CD14-positive monocyte (primary cell): ENCODE results near the gene RDH12. TPM values are rescaled to one million over a fixed set of nuclear protein-coding genes. Genes with fewer than 3 reads are reported as not detected.

ENCODE experiments used
- DNase-seq, 3 donors: peaks; one replicate each; pipeline ENCODE4 v3.0.0-alpha.2; 2011 to 2022
- H2AFZ ChIP-seq: 2 replicates; pipeline ENCODE4 v1.6.0; 2012; ENCODE audit warnings: mild to moderate bottlenecking, low read depth, low read length, inconsistent platforms; ENCODE audit not compliant: insufficient read depth, poor library complexity, severe bottlenecking
- H3K27ac ChIP-seq, 2 donors: 1 replicate in 1 of 2; 2 replicates in 1 of 2; pipeline ENCODE4 v1.5.1; 2012 to 2013; ENCODE audit warnings: low read length in 2 of 2, control low read depth in 1 of 2, inconsistent platforms in 1 of 2, low read depth in 1 of 2, mild to moderate bottlenecking in 1 of 2
- H3K27me3 ChIP-seq, 2 donors: one replicate each; pipeline versions ENCODE4 v1.6.0 to v1.6.1; 2011 to 2013; ENCODE audit warnings: low read length in 2 of 2; ENCODE audit not compliant: control insufficient read depth in 2 of 2, insufficient read depth in 2 of 2
- H3K36me3 ChIP-seq, 2 donors: replicated peaks in 1 of 2; 1 replicate in 1 of 2; 2 replicates in 1 of 2; pipeline versions ENCODE4 v1.5.1 to v1.6.1; 2012 to 2013; ENCODE audit warnings: low read length in 2 of 2, control low read depth in 1 of 2, inconsistent platforms in 1 of 2, mild to moderate bottlenecking in 1 of 2; ENCODE audit not compliant: insufficient read depth in 2 of 2, control insufficient read depth in 1 of 2
- H3K4me1 ChIP-seq, 2 donors: 1 replicate in 1 of 2; 2 replicates in 1 of 2; pipeline versions ENCODE4 v1.5.1 to v1.6.1; 2012 to 2013; ENCODE audit warnings: low read length in 2 of 2, control low read depth in 1 of 2, inconsistent platforms in 1 of 2, mild to moderate bottlenecking in 1 of 2, moderate library complexity in 1 of 2; ENCODE audit not compliant: insufficient read depth in 2 of 2, control insufficient read depth in 1 of 2
- H3K4me2 ChIP-seq: replicated peaks from 2 replicates; pipeline ENCODE3; 2012; ENCODE audit warnings: low read length, moderate library complexity, mild to moderate bottlenecking; ENCODE audit not compliant: poor library complexity, severe bottlenecking; ENCODE audit errors: extremely low read depth
- H3K4me3 ChIP-seq, 3 experiments: fragments of 200-600 bp in 1 of 3; sonication (generic) in 1 of 3; replicated peaks in 1 of 3; 1 replicate in 2 of 3; 2 replicates in 1 of 3; pipeline ENCODE4 v1.5.1; 2011 to 2013; ENCODE audit warnings: low read length in 3 of 3, mild to moderate bottlenecking in 3 of 3, control low read depth in 2 of 3, low read depth in 2 of 3, inconsistent platforms in 1 of 3, moderate library complexity in 1 of 3
- H3K79me2 ChIP-seq: 2 replicates; pipeline ENCODE4 v1.6.0; 2012; ENCODE audit warnings: mild to moderate bottlenecking, control low read depth, inconsistent platforms, low read length, moderate library complexity; ENCODE audit not compliant: insufficient read depth
- H3K9ac ChIP-seq: 2 replicates; pipeline ENCODE4 v1.6.0; 2017; ENCODE audit warnings: low read length, mild to moderate bottlenecking; ENCODE audit not compliant: insufficient read depth, poor library complexity, severe bottlenecking
- H3K9me3 ChIP-seq, 2 donors: replicated peaks in 1 of 2; 1 replicate in 1 of 2; 2 replicates in 1 of 2; pipeline versions ENCODE4 v1.5.1 to v1.6.1; 2012 to 2013; ENCODE audit warnings: low read length in 2 of 2, control low read depth in 1 of 2; ENCODE audit not compliant: control insufficient read depth in 1 of 2, insufficient read depth in 1 of 2
- H4K20me1 ChIP-seq: 2 replicates; pipeline ENCODE4 v1.6.0; 2012; ENCODE audit warnings: mild to moderate bottlenecking, low read length, control low read depth, moderate library complexity; ENCODE audit not compliant: insufficient read depth
- H3K27ac Mint-ChIP-seq, 7 donors: one replicate each; pipeline ENCODE4 v1.8.0; 2020; ENCODE audit warnings: mild to moderate bottlenecking in 7 of 7, mixed read lengths in 7 of 7, moderate library complexity in 6 of 7, inconsistent platforms in 2 of 7
- H3K27me3 Mint-ChIP-seq, 3 donors: one replicate each; pipeline ENCODE4 v1.8.0; 2021 to 2022; ENCODE audit warnings: low read depth in 3 of 3, mild to moderate bottlenecking in 3 of 3, mixed read lengths in 3 of 3, moderate library complexity in 3 of 3, inconsistent platforms in 1 of 3
- H3K36me3 Mint-ChIP-seq, 2 donors: one replicate each; pipeline ENCODE4 v1.8.0; 2020; ENCODE audit warnings: mixed read lengths in 2 of 2, inconsistent platforms in 1 of 2, mild to moderate bottlenecking in 1 of 2
- H3K4me1 Mint-ChIP-seq: one replicate; pipeline ENCODE4 v1.8.0; 2020; ENCODE audit warnings: mild to moderate bottlenecking, mixed read lengths
- H3K4me3 Mint-ChIP-seq, 2 donors: one replicate each; pipeline ENCODE4 v1.8.0; 2020; ENCODE audit warnings: mild to moderate bottlenecking in 2 of 2, mixed read lengths in 2 of 2, moderate library complexity in 1 of 2
- H3K9me3 Mint-ChIP-seq, 7 donors: one replicate each; pipeline ENCODE4 v1.8.0; 2020 to 2022; ENCODE audit warnings: mixed read lengths in 7 of 7, mild to moderate bottlenecking in 6 of 7, moderate library complexity in 6 of 7, inconsistent platforms in 2 of 7
- CTCF ChIP-seq: fragments of 200-600 bp; IDR thresholded peaks from one replicate; pipeline ENCODE4 v1.8.0; 2022; ENCODE audit warnings: antibody characterized with exemption, mild to moderate bottlenecking
- whole genome bisulfite sequencing: methylation state at CpG from one replicate; pipeline ENCODE4 v1.1.5; 2013; ENCODE audit warnings: missing lambda C conversion rate; ENCODE audit not compliant: insufficient coverage; 5-methylcytosine and 5-hydroxymethylcytosine counted together
- intact Hi-C, 2 donors: fragments of 100-400 bp; cut with micrococcal nuclease; formaldehyde crosslinking; loops; one replicate each; pipeline versions ENCODE4 v1.15.0 to v1.15.1; 2023
- polyA plus RNA-seq, 3 donors: library from polyadenylated mRNA; depleted of rRNA in 1 of 3; unstranded in 2 of 3; stranded (reverse) in 1 of 3; fragments of 300-500 nt in 2 of 3; fragments of >200 nt in 1 of 3; fragmentation: Illumina TruSeq in 2 of 3; gene quantifications; 1 replicate in 2 of 3; 2 replicates in 1 of 3; pipeline ENCODE4 v1.2.3, GENCODE V29; 2012 to 2021

Gene RDH12
- polyA plus RNA-seq, 3 donors = 0.17 TPM; not detected in 2

GRCh38 chr14:67653651-67654280, 47.9 kb upstream of the RDH12 start:
- H3K27me3 Mint-ChIP-seq = peaks cover 0 to 2% (median 0%) of the 10 kb centered on the region in 3 donors
- DNase-seq = no peak
- H3K4me3 ChIP-seq = no peak overlapping the region
- no peaks in the 10 kb centered on the region for H3K27me3 ChIP-seq
- H3K4me2 ChIP-seq = no peak overlapping the region
- H3K9me3 ChIP-seq = no peaks in the 10 kb centered on the region
- intact Hi-C loops = no loop called here
- H3K79me2 ChIP-seq = no peaks in the 10 kb centered on the region
- no peak overlapping the region for H3K27ac ChIP-seq
- TF ChIP-seq CTCF = no peak
- H3K27ac Mint-ChIP-seq = peak overlapping the region in 1 of 7 donors; percentile 15
- no peaks in the 10 kb centered on the region for H3K9me3 Mint-ChIP-seq
- H3K4me1 Mint-ChIP-seq = no peaks in the 10 kb centered on the region
- no peak overlapping the region for H2AFZ ChIP-seq
- WGBS = 93% methylated on average over 2 of the region's 6 CpGs
- H3K9ac ChIP-seq = no peak overlapping the region
- H3K4me1 ChIP-seq = no peaks in the 10 kb centered on the region
- H4K20me1 ChIP-seq = peaks cover 11% of the 10 kb centered on the region
- H3K36me3 ChIP-seq = peaks cover 87 to 100% of the 10 kb centered on the region in 2 donors
- peaks cover 88 to 98% of the 10 kb centered on the region in 2 donors for H3K36me3 Mint-ChIP-seq
- H3K4me3 Mint-ChIP-seq = no peak overlapping the region

GRCh38 chr14:67663633-67664032, 38.1 kb upstream of the RDH12 start:
- Mint-ChIP-seq H3K36me3 (peaks cover 22 to 37% of the 10 kb centered on the region in 2 donors), H3K4me3 (no peak overlapping the region), H3K4me1 (peaks cover 27% of the 10 kb centered on the region), H3K27ac (peak overlapping the region in 1 of 7 donors; percentile 33), H3K9me3 (no peaks in the 10 kb centered on the region), H3K27me3 (no peaks in the 10 kb centered on the region)
- intact Hi-C loops = no loop called here
- WGBS = no CpG with 5 or more reads among the region's 4 CpGs
- no peaks in the 10 kb centered on the region for H3K9me3 ChIP-seq
- no peak for DNase-seq
- peaks cover 21 to 49% of the 10 kb centered on the region in 2 donors for H3K36me3 ChIP-seq
- no peak overlapping the region for H3K4me2 ChIP-seq
- peaks cover 94% of the 10 kb centered on the region for H4K20me1 ChIP-seq
- no peak overlapping the region for H3K27ac ChIP-seq
- H3K79me2 ChIP-seq = peaks cover 79% of the 10 kb centered on the region
- H3K9ac ChIP-seq = no peak overlapping the region
- no peak overlapping the region for H2AFZ ChIP-seq
- TF ChIP-seq CTCF = no peak
- H3K27me3 ChIP-seq = no peaks in the 10 kb centered on the region
- peaks cover 10 to 13% of the 10 kb centered on the region in 2 donors for H3K4me1 ChIP-seq
- no peak overlapping the region for H3K4me3 ChIP-seq
